Mononuclear cell (primary cell): Measurements from ENCODE around the gene PHACTR3. TPM values are rescaled to one million over a fixed set of nuclear protein-coding genes. Genes with fewer than 3 reads are reported as not detected.
"Not testable (repeated sequence)": the region's sequence is repeated elsewhere in the genome, so short reads cannot be mapped to it uniquely, and the experiment has no call there.

Source experiments
- H3K27me3 ChIP-seq: 2 replicates; pipeline ENCODE4 v1.6.0; 2011; ENCODE audit warnings: low read length, control low read depth; ENCODE audit not compliant: insufficient read depth
- H3K4me1 ChIP-seq: 2 replicates; pipeline ENCODE4 v1.5.1; 2011; ENCODE audit warnings: mild to moderate bottlenecking, low read length, control low read depth; ENCODE audit not compliant: insufficient read depth
- H3K4me3 ChIP-seq: 2 replicates; pipeline ENCODE4 v1.5.1; 2011; ENCODE audit warnings: mild to moderate bottlenecking, low read length, moderate library complexity
- H3K9me3 ChIP-seq: 2 replicates; pipeline ENCODE4 v1.5.1; 2011; ENCODE audit warnings: low read depth, mild to moderate bottlenecking, control low read depth, low read length
- total RNA-seq: library from RNA; depleted of rRNA; stranded (reverse); fragments of >200 nt; gene quantifications from one replicate; pipeline ENCODE4 v1.2.3, GENCODE V29; 2012

PHACTR3 gene
- 0.21 TPM for total RNA-seq

- Histone ChIP-seq H3K9me3 (no peaks in the 10 kb centered on the region), H3K27me3 (peaks cover 47% of the 10 kb centered on the region), H3K4me1 (no peaks in the 10 kb centered on the region), H3K4me3 (no peak within 1 kb of the TSS)
These were observed at the start of gene PHACTR3 for GRCh38 chr20:59603781-59604541. Gene PHACTR3, plus strand, starts transcription at chr20:59604540. Its CDS starts 475 bp downstream, at chr20:59605015.

GRCh38 chr20:59557733-59558529, 46.4 kb upstream of the PHACTR3 start:
- not testable (repeated sequence) for H3K27me3 ChIP-seq, H3K4me1 ChIP-seq, H3K9me3 ChIP-seq, H3K4me3 ChIP-seq

- no peaks in the 10 kb centered on the region for H3K4me1 ChIP-seq
- H3K4me3 ChIP-seq = no peak overlapping the region
- no peaks in the 10 kb centered on the region for H3K9me3 ChIP-seq
- H3K27me3 ChIP-seq = no peaks in the 10 kb centered on the region
These were observed 45.1 kb upstream of the PHACTR3 start for GRCh38 chr20:59559024-59559817.

- H3K4me3 ChIP-seq = no peak overlapping the region
- H3K9me3 ChIP-seq = no peaks in the 10 kb centered on the region
- no peaks in the 10 kb centered on the region for H3K4me1 ChIP-seq
- H3K27me3 ChIP-seq = no peaks in the 10 kb centered on the region
These were observed 44.5 kb upstream of the PHACTR3 start for GRCh38 chr20:59559863-59560262.

- Histone ChIP-seq H3K27me3 (no peaks in the 10 kb centered on the region), H3K4me1 (no peaks in the 10 kb centered on the region), H3K9me3 (no peaks in the 10 kb centered on the region), H3K4me3 (no peak overlapping the region)
These were observed 43.6 kb upstream of the PHACTR3 start for GRCh38 chr20:59560588-59561227.

- H3K27me3 ChIP-seq = no peaks in the 10 kb centered on the region
- H3K9me3 ChIP-seq = no peaks in the 10 kb centered on the region
- no peak overlapping the region for H3K4me3 ChIP-seq
- no peaks in the 10 kb centered on the region for H3K4me1 ChIP-seq
These were observed 43.1 kb upstream of the PHACTR3 start for GRCh38 chr20:59561228-59561605.

- Histone ChIP-seq H3K27me3 (no peaks in the 10 kb centered on the region), H3K4me1 (no peaks in the 10 kb centered on the region), H3K9me3 (no peaks in the 10 kb centered on the region), H3K4me3 (no peak overlapping the region)
These were observed 42.6 kb upstream of the PHACTR3 start for GRCh38 chr20:59561614-59562277.

- Histone ChIP-seq H3K9me3 (no peaks in the 10 kb centered on the region), H3K4me3 (no peak overlapping the region), H3K27me3 (no peaks in the 10 kb centered on the region), H3K4me1 (no peaks in the 10 kb centered on the region)
These were observed 40.2 kb upstream of the PHACTR3 start for GRCh38 chr20:59564171-59564570.

- H3K4me1 ChIP-seq = no peaks in the 10 kb centered on the region
- no peak overlapping the region for H3K4me3 ChIP-seq
- H3K27me3 ChIP-seq = no peaks in the 10 kb centered on the region
- no peaks in the 10 kb centered on the region for H3K9me3 ChIP-seq
These were observed 39.4 kb upstream of the PHACTR3 start for GRCh38 chr20:59564943-59565342.

GRCh38 chr20:59565768-59566461, 38.4 kb upstream of the PHACTR3 start:
- Histone ChIP-seq H3K9me3 (no peaks in the 10 kb centered on the region), H3K4me1 (no peaks in the 10 kb centered on the region), H3K27me3 (no peaks in the 10 kb centered on the region), H3K4me3 (no peak overlapping the region)

GRCh38 chr20:59566631-59567524, 37.5 kb upstream of the PHACTR3 start:
- Histone ChIP-seq H3K9me3 (no peaks in the 10 kb centered on the region), H3K4me1 (peaks cover 3% of the 10 kb centered on the region), H3K4me3 (no peak overlapping the region), H3K27me3 (no peaks in the 10 kb centered on the region)

- Histone ChIP-seq H3K9me3 (no peaks in the 10 kb centered on the region), H3K27me3 (no peaks in the 10 kb centered on the region), H3K4me1 (peaks cover 6% of the 10 kb centered on the region)
These were observed 36.5 kb upstream of the PHACTR3 start for GRCh38 chr20:59567585-59568508.

More at GRCh38 chr20:59567585-59568508, 36.5 kb upstream of the PHACTR3 start:
- no peak overlapping the region for H3K4me3 ChIP-seq
